Measurements from ENCODE around the gene TNXB.

Gene TNXB

DNA sequence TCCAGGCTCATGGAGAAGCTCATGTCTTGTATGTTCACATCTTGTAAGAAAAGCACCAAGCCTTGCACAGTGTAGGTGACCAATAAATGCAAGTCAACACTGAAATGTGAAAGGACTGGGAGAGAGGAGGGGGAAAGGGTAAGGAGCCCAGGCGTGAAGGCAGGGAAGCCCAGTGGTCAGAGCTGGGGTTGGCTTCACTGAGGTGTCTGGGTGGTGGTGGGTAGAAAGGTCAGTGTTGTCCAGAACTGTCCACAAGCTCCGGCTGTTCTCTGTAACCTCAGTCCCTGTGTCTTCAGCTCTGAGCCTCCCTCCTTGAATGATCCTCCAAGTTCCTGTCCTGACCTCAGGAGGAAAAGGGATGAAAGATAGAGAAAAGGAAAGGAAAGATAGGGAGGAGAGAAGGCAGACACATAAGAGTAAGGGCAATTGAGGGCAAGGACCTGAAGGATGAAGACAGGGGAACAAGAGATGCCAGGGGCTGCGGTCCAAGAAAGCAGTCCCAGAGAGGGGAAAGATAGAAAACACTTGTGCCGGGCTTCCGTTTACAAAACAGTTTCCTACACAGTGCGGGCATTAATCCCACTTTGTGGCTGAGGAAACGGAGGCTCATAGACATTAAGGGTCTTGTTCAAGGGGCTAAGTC is 2.4 kb upstream of the TNXB start:
- no peak overlapping the region for H3K4me3 ChIP-seq (ENCODE audit: control insufficient read depth, low read depth, low read length)
- no peak for DNase-seq (ENCODE audit: low read depth)
- TF ChIP-seq, protein P1, sequence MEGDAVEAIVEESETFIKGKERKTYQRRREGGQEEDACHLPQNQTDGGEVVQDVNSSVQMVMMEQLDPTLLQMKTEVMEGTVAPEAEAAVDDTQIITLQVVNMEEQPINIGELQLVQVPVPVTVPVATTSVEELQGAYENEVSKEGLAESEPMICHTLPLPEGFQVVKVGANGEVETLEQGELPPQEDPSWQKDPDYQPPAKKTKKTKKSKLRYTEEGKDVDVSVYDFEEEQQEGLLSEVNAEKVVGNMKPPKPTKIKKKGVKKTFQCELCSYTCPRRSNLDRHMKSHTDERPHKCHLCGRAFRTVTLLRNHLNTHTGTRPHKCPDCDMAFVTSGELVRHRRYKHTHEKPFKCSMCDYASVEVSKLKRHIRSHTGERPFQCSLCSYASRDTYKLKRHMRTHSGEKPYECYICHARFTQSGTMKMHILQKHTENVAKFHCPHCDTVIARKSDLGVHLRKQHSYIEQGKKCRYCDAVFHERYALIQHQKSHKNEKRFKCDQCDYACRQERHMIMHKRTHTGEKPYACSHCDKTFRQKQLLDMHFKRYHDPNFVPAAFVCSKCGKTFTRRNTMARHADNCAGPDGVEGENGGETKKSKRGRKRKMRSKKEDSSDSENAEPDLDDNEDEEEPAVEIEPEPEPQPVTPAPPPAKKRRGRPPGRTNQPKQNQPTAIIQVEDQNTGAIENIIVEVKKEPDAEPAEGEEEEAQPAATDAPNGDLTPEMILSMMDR (IDR thresholded peaks at IDR 0.05; ENCODE audit: control insufficient read depth, insufficient read depth, low read depth, low read length, missing control alignments), result no peak

DNA sequence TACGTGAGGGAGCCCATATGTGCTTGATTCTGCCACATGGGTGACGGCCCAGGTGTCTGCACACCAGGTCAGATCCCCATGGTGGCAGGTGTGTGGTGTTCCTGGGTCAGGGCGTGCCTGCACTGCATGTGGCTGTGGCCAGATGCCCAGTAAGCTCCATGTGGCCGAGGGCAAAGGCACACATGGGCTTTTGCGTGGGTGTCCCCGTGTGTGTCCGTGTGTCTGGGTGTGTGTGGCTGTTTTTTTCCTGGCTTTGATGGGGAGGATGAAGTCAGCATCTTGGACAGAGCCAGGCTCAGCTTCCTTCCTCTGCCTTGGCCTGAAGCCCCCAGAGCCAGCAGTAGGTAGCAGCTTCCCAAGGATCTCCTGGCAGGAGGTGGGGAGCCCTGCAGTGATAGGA is 1.5 kb upstream of the TNXB start:
- H3K4me3 ChIP-seq (ENCODE audit: control insufficient read depth, low read depth, low read length), result no peak overlapping the region
- TF ChIP-seq, protein P1 (IDR thresholded peaks at IDR 0.05; ENCODE audit: control insufficient read depth, insufficient read depth, low read depth, low read length, missing control alignments), result no peak
- DNase-seq (ENCODE audit: low read depth), result no peak

DNA sequence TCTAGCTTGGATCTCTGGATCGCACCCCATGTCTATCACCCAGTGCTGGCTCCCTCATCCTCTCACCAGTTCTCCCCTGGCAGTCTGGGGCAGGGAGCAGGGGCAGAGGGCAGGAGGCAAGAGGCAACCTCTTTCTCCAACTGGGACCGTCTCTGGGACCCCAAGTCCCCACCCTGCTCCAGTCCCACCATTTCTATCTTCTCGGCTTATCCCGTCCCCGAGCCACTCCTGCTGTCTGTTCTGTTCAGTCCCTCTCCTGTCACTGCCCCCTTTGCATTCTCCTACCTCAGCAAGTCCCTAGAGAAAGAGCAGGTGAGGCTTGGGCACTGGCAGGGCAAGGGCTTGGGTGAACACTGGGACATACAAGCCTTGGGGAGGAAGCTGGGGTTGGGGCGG is 625 bp upstream of the TNXB start:
- TF ChIP-seq, protein P1 (IDR thresholded peaks at IDR 0.05; ENCODE audit: control insufficient read depth, insufficient read depth, low read depth, low read length, missing control alignments), result no peak
- no peak overlapping the region for H3K4me3 ChIP-seq (ENCODE audit: control insufficient read depth, low read depth, low read length)
- no peak for DNase-seq (ENCODE audit: low read depth)

DNA sequence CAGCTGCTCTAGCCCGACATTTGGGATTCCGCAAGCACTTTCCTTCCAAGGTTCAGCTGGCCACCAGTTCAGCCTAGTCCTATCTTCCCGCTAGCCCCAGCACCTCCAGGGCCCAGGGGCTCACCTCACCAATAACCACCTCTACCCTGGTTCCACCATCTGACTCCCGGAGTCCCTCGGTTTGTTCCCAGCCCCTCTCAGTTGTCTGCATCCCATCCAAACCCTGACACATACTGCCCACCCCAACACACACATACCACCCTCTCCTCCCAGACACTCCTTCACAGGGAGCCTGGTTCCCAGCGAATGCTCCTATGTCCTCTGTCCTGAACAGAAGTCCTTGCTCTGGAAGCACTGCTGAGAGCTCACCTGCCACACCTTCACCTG is 418 bp downstream of the TNXB start:
- no peak for DNase-seq (ENCODE audit: low read depth)
- H3K4me3 ChIP-seq (ENCODE audit: control insufficient read depth, low read depth, low read length), result no peak overlapping the region
- TF ChIP-seq, protein P1 (IDR thresholded peaks at IDR 0.05; ENCODE audit: control insufficient read depth, insufficient read depth, low read depth, low read length, missing control alignments), result no peak

DNA sequence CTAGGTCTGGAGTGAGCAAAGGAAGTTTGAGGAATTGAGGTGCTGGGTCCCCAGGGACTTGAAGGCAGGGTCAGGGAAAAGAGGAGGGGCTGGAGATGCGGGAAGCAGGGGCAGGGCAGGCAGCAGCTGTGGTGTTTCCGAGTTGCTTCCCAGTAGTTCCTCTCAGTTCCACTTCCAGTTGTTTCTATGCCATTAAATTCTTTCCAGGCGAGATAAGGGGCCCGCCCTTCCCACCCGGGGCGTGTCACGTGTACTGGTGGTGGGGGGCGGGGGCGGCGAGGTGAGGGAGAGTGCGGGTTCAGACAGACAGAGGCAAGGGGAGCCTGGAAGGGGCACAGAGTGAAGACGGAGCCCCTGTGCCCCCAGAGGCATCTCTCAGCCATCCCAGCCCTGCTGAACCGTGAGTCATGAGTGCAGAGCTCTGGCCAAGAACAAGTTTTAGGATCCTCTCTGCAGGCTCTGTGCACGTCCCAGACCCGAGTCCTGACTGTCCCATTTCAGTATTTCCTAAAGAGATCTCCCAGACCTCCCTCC is 977 bp downstream of the TNXB start:
- H3K4me3 ChIP-seq (ENCODE audit: control insufficient read depth, low read depth, low read length), result no peak overlapping the region
- DNase-seq (ENCODE audit: low read depth), result no peak
- TF ChIP-seq, protein P1 (IDR thresholded peaks at IDR 0.05; ENCODE audit: control insufficient read depth, insufficient read depth, low read depth, low read length, missing control alignments), result no peak

DNA sequence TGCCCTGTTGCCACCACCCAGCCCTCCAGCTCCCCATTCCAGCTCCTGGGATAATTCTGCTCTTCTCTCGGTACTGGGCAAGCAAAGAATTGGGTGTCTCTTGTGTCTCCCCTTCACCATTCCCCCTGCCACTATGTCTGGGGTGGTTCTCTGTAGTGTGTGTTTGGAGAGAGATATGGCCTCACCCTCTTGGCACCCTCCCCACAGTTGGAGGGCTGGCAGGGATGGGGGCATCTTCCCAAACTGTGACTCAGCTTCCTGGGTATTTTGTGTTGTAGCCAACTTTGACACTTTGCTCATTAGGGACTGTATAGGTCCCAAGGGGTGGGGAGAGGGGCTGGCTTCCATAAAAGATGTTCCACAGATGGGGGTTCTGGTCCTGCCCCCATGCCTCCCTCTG is 1.7 kb downstream of the TNXB start:
- TF ChIP-seq, protein P1 (IDR thresholded peaks at IDR 0.05; ENCODE audit: control insufficient read depth, insufficient read depth, low read depth, low read length, missing control alignments), result no peak
- H3K4me3 ChIP-seq (ENCODE audit: control insufficient read depth, low read depth, low read length), result no peak overlapping the region
- no peak for DNase-seq (ENCODE audit: low read depth)
